UCSD-AML1 (cell line): Measurements from ENCODE around the gene OXSR1.
"Not testable (repeated sequence)": the region's sequence is repeated elsewhere in the genome, so short reads cannot be mapped to it uniquely, and the experiment has no call there.

ENCODE experiments used
- DNase-seq: peaks from one replicate; lab custom pipeline; 2025; ENCODE audit not compliant: unreplicated experiment; lab: John Stamatoyannopoulos, UW

Gene OXSR1

GRCh38 chr3:38265604-38266307 lies 100.4 kb downstream of the OXSR1 start, which contains the start of gene SLC22A13:
Gene SLC22A13 (plus strand): TSS chr3:38265812. CDS start chr3:38265861, 49 bp downstream.
- DNase-seq, result no peak

- DNase-seq, result no peak
These were observed 101.5 kb downstream of the OXSR1 start for GRCh38 chr3:38266810-38267209.

- peak; percentile 73 for DNase-seq
These were observed 102.3 kb downstream of the OXSR1 start for GRCh38 chr3:38267662-38268061.

- DNase-seq, result no peak
These were observed 102.8 kb downstream of the OXSR1 start for GRCh38 chr3:38268087-38268486.

GRCh38 chr3:38268522-38268921 lies 103.2 kb downstream of the OXSR1 start:
- DNase-seq, result no peak

- DNase-seq, result no peak
These were observed 105.3 kb downstream of the OXSR1 start for GRCh38 chr3:38270606-38271005.

- DNase-seq, result no peak
These were observed 106.2 kb downstream of the OXSR1 start for GRCh38 chr3:38271553-38271952.

- DNase-seq, result no peak
These were observed 109.7 kb downstream of the OXSR1 start for GRCh38 chr3:38274864-38275649.

- DNase-seq, result no peak
These were observed 110.3 kb downstream of the OXSR1 start for GRCh38 chr3:38275658-38276057.

GRCh38 chr3:38276081-38276916 lies 111.0 kb downstream of the OXSR1 start:
- no peak for DNase-seq

GRCh38 chr3:38276917-38277630 lies 111.7 kb downstream of the OXSR1 start:
- no peak for DNase-seq

GRCh38 chr3:38278841-38279240 lies 113.5 kb downstream of the OXSR1 start:
- no peak for DNase-seq

GRCh38 chr3:38281895-38282686 lies 116.8 kb downstream of the OXSR1 start, which contains the start of gene SLC22A14:
Gene SLC22A14 (plus strand): TSS chr3:38282294. CDS start chr3:38306027, 23,733 bp downstream.
- DNase-seq, result peak; percentile 38

- DNase-seq, result no peak
These were observed 118.7 kb downstream of the OXSR1 start for GRCh38 chr3:38283810-38284755.

GRCh38 chr3:38284756-38285150 lies 119.4 kb downstream of the OXSR1 start:
- DNase-seq, result no peak

GRCh38 chr3:38289286-38290217 lies 124.2 kb downstream of the OXSR1 start:
- DNase-seq, result not testable (repeated sequence)

GRCh38 chr3:38297053-38297452 lies 131.7 kb downstream of the OXSR1 start:
- not testable (repeated sequence) for DNase-seq

GRCh38 chr3:38297537-38297936 lies 132.2 kb downstream of the OXSR1 start:
- DNase-seq, result no peak
